H9 (cell line): ENCODE data around the gene ORAI1. TPM values are rescaled to one million over a fixed set of nuclear protein-coding genes. Genes with fewer than 3 reads are reported as not detected.

Source experiments
- DNase-seq: peaks from one replicate; pipeline ENCODE4 v3.0.0-alpha.2; 2017
- H2AFZ ChIP-seq: one replicate; pipeline ENCODE4 v1.6.1; 2013; ENCODE audit warnings: mild to moderate bottlenecking, low read length, control low read depth, moderate library complexity
- H2AK5ac ChIP-seq: 2 replicates; pipeline ENCODE4 v1.6.1; 2013; ENCODE audit warnings: low read length, control low read depth, mixed read lengths; ENCODE audit not compliant: insufficient read length
- H2BK120ac ChIP-seq: one replicate; pipeline ENCODE4 v1.6.1; 2013; ENCODE audit warnings: low read depth, mild to moderate bottlenecking, low read length, control low read depth, inconsistent platforms; ENCODE audit not compliant: poor library complexity, severe bottlenecking
- H2BK12ac ChIP-seq: 2 replicates; pipeline ENCODE4 v1.6.1; 2013; ENCODE audit warnings: low read length, control low read depth, mixed read lengths, low read depth; ENCODE audit not compliant: insufficient read length
- H2BK15ac ChIP-seq: 2 replicates; pipeline ENCODE4 v1.6.1; 2013; ENCODE audit warnings: low read depth, low read length, control low read depth
- H2BK20ac ChIP-seq: one replicate; pipeline ENCODE4 v1.6.1; 2013; ENCODE audit warnings: low read depth, mild to moderate bottlenecking, low read length, control low read depth, inconsistent platforms; ENCODE audit not compliant: poor library complexity, severe bottlenecking
- H2BK5ac ChIP-seq: 2 replicates; pipeline ENCODE4 v1.6.1; 2013; ENCODE audit warnings: low read length, control low read depth, mixed read lengths; ENCODE audit not compliant: insufficient read length
- H3K14ac ChIP-seq: 2 replicates; pipeline ENCODE4 v1.6.1; 2013; ENCODE audit warnings: low read length, control low read depth; ENCODE audit not compliant: insufficient read depth
- H3K18ac ChIP-seq: 2 replicates; pipeline ENCODE4 v1.6.1; 2013; ENCODE audit warnings: low read depth, mild to moderate bottlenecking, mixed read lengths, low read length, control low read depth; ENCODE audit not compliant: insufficient read length
- H3K23ac ChIP-seq: 2 replicates; pipeline ENCODE4 v1.6.1; 2013; ENCODE audit warnings: low read length, control low read depth, mixed read lengths, low read depth; ENCODE audit not compliant: insufficient read length
- H3K23me2 ChIP-seq: 2 replicates; pipeline ENCODE4 v1.6.1; 2013; ENCODE audit warnings: low read depth, mild to moderate bottlenecking, mixed read lengths, low read length, control low read depth; ENCODE audit not compliant: insufficient read length, poor library complexity, severe bottlenecking
- H3K27ac ChIP-seq: 2 replicates; pipeline ENCODE4 v1.5.1; 2013; ENCODE audit warnings: low read length, control low read depth, mixed read lengths, low read depth; ENCODE audit not compliant: insufficient read length
- H3K27me3 ChIP-seq: 2 replicates; pipeline ENCODE4 v1.6.1; 2013; ENCODE audit warnings: low read length, control low read depth, inconsistent platforms; ENCODE audit not compliant: insufficient read depth
- H3K4ac ChIP-seq: 2 replicates; pipeline ENCODE4 v1.6.1; 2013; ENCODE audit warnings: low read depth, mild to moderate bottlenecking, control low read depth, inconsistent platforms, low read length, moderate library complexity
- H3K4me1 ChIP-seq: 2 replicates; pipeline ENCODE4 v1.6.1; 2013; ENCODE audit warnings: low read length, control low read depth, inconsistent platforms; ENCODE audit not compliant: insufficient read depth
- H3K4me2 ChIP-seq: 2 replicates; pipeline ENCODE4 v1.6.1; 2013; ENCODE audit warnings: low read length, control low read depth, mixed read lengths; ENCODE audit not compliant: insufficient read length, insufficient read depth
- H3K56ac ChIP-seq: 2 replicates; pipeline ENCODE4 v1.6.1; 2013; ENCODE audit warnings: low read depth, mild to moderate bottlenecking, mixed read lengths, low read length, control low read depth; ENCODE audit not compliant: insufficient read length
- H3K79me1 ChIP-seq: 2 replicates; pipeline ENCODE4 v1.6.1; 2013; ENCODE audit warnings: low read depth, mild to moderate bottlenecking, moderate library complexity, low read length, control low read depth, inconsistent platforms; ENCODE audit not compliant: insufficient read depth, poor library complexity, severe bottlenecking
- H3K79me2 ChIP-seq: 2 replicates; pipeline ENCODE4 v1.6.1; 2013; ENCODE audit warnings: low read length, control low read depth, inconsistent platforms; ENCODE audit not compliant: insufficient read depth
- H3K9ac ChIP-seq: 2 replicates; pipeline ENCODE4 v1.6.1; 2013; ENCODE audit warnings: low read length, control low read depth, mixed read lengths; ENCODE audit not compliant: insufficient read length; ENCODE audit errors: extremely low read depth
- H3K9me3 ChIP-seq: one replicate; pipeline ENCODE4 v1.6.1; 2013; ENCODE audit warnings: low read depth, low read length, inconsistent platforms; ENCODE audit not compliant: control insufficient read depth
- H3T11ph ChIP-seq: one replicate; pipeline ENCODE4 v1.6.1; 2013; ENCODE audit warnings: mild to moderate bottlenecking, low read length, control low read depth, inconsistent platforms
- H4K20me1 ChIP-seq: one replicate; pipeline ENCODE4 v1.6.1; 2013; ENCODE audit not compliant: control insufficient read depth, insufficient read length, insufficient read depth
- H4K5ac ChIP-seq: 2 replicates; pipeline ENCODE4 v1.6.1; 2013; ENCODE audit warnings: low read depth, mild to moderate bottlenecking, mixed read lengths, low read length, control low read depth; ENCODE audit not compliant: insufficient read length
- H4K8ac ChIP-seq: replicated peaks from 2 replicates; pipeline ENCODE4 v1.6.1; 2013; ENCODE audit warnings: low read length, control low read depth, mixed read lengths, low read depth; ENCODE audit not compliant: insufficient read length
- H4K91ac ChIP-seq: 2 replicates; pipeline ENCODE4 v1.6.1; 2013; ENCODE audit warnings: low read depth, mild to moderate bottlenecking, moderate library complexity, mixed read lengths, low read length, control low read depth; ENCODE audit not compliant: insufficient read length
- H3K27ac Mint-ChIP-seq, 3 experiments: 2 replicates in 2 of 3; 3 replicates in 1 of 3; pipeline ENCODE4 v1.8.0; 2020 to 2021; ENCODE audit warnings: mixed read lengths in 3 of 3, mild to moderate bottlenecking in 1 of 3, moderate library complexity in 1 of 3
- H3K27me3 Mint-ChIP-seq: 2 replicates; pipeline ENCODE4 v1.8.0; 2021; ENCODE audit warnings: low read depth, mild to moderate bottlenecking, moderate library complexity, mixed read lengths
- H3K36me3 Mint-ChIP-seq, 3 experiments: 2 replicates in 2 of 3; 3 replicates in 1 of 3; pipeline ENCODE4 v1.8.0; 2020 to 2021; ENCODE audit warnings: low read depth in 3 of 3, mixed read lengths in 3 of 3; ENCODE audit not compliant: insufficient read depth in 1 of 3
- H3K4me1 Mint-ChIP-seq, 2 experiments: 2 replicates each; pipeline ENCODE4 v1.8.0; 2020; ENCODE audit warnings: mixed read lengths in 2 of 2
- H3K4me3 Mint-ChIP-seq, 2 experiments: 2 replicates in 1 of 2; 3 replicates in 1 of 2; pipeline ENCODE4 v1.8.0; 2020 to 2021; ENCODE audit warnings: mild to moderate bottlenecking in 2 of 2, mixed read lengths in 2 of 2, moderate library complexity in 1 of 2
- H3K9me3 Mint-ChIP-seq, 2 experiments: 2 replicates in 1 of 2; 3 replicates in 1 of 2; pipeline ENCODE4 v1.8.0; 2020; ENCODE audit warnings: mild to moderate bottlenecking in 2 of 2, mixed read lengths in 2 of 2, moderate library complexity in 1 of 2
- WGBS: extraction: QIAGEN DNeasy Blood & Tissue Kit; methylation state at CpG from one replicate; pipeline ENCODE4 v1.1.7; 2013; ENCODE audit warnings: missing lambda C conversion rate, low lambda C conversion rate, mixed read lengths; ENCODE audit not compliant: insufficient read length; ENCODE audit errors: extremely low coverage; 5-methylcytosine and 5-hydroxymethylcytosine counted together
- total RNA-seq: library from RNA; stranded (reverse); gene quantifications from 2 replicates; pipeline ENCODE4 v1.2.1, GENCODE V29; 2021
- TF ChIP-seq, protein P1 (sequence below): fragments of 200-600 bp; sonication (generic); conservative IDR thresholded peaks from 3 replicates; pipeline ENCODE4 v1.8.0; 2021; ENCODE audit warnings: antibody characterized with exemption, mild to moderate bottlenecking

The ORAI1 gene
- total RNA-seq, 1 experiment from 2014 or later = 24.7 TPM

DNA sequence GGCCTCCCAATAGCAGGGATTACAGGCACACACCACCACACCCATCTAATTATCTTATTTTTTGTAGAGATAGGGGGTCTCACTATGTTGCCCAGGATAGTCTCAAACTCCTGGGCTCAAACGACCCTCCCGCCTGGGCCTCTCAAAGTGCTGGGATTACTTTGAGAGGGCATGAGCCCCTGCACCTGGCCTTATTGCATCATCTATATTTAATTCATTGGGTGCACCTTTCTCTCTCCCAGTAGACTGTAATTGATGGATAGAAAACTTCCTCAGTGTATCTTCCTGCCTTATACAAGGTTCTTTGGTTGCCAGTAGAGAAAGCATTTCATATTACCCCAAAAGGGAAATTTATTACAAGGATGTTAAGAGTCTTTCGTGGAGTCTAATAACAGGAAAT lies 52.0 kb downstream of the ORAI1 start:
- Histone ChIP-seq H2BK5ac (no peak overlapping the region), H3K27ac (no peak overlapping the region), H2BK120ac (no peak overlapping the region), H3K14ac (no peak overlapping the region), H2BK12ac (no peak overlapping the region), H3K79me1 (no peaks in the 10 kb centered on the region), H3K23me2 (no peaks in the 10 kb centered on the region), H4K5ac (no peak overlapping the region), H3K23ac (no peak overlapping the region), H3K9me3 (no peaks in the 10 kb centered on the region), H3K79me2 (no peaks in the 10 kb centered on the region), H2AFZ (no peak overlapping the region), H3K56ac (no peak overlapping the region), H3K4ac (no peak overlapping the region), H4K20me1 (no peaks in the 10 kb centered on the region), H3K18ac (no peak overlapping the region), H4K91ac (no peak overlapping the region), H3K27me3 (no peaks in the 10 kb centered on the region), H3K4me1 (no peaks in the 10 kb centered on the region), H2BK15ac (no peak overlapping the region), H3K9ac (no peak overlapping the region), H3T11ph (no peak overlapping the region), H2AK5ac (no peak overlapping the region), H4K8ac (no peak overlapping the region), H2BK20ac (no peak overlapping the region), H3K4me2 (no peak overlapping the region)
- TF ChIP-seq, protein P1, sequence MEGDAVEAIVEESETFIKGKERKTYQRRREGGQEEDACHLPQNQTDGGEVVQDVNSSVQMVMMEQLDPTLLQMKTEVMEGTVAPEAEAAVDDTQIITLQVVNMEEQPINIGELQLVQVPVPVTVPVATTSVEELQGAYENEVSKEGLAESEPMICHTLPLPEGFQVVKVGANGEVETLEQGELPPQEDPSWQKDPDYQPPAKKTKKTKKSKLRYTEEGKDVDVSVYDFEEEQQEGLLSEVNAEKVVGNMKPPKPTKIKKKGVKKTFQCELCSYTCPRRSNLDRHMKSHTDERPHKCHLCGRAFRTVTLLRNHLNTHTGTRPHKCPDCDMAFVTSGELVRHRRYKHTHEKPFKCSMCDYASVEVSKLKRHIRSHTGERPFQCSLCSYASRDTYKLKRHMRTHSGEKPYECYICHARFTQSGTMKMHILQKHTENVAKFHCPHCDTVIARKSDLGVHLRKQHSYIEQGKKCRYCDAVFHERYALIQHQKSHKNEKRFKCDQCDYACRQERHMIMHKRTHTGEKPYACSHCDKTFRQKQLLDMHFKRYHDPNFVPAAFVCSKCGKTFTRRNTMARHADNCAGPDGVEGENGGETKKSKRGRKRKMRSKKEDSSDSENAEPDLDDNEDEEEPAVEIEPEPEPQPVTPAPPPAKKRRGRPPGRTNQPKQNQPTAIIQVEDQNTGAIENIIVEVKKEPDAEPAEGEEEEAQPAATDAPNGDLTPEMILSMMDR = no peak
- Mint-ChIP-seq H3K9me3 (no peaks in the 10 kb centered on the region; a peak in 1 of 5 replicates), H3K27me3 (no peaks in the 10 kb centered on the region), H3K4me3 (no peak overlapping the region), H3K4me1 (peaks cover 14 to 26% of the 10 kb centered on the region in 2 experiments), H3K27ac (peak overlapping the region in 2 of 3 experiments; percentile 44 to 76; a peak in 4 of 7 replicates), H3K36me3 (no peaks in the 10 kb centered on the region)
- no CpG with 5 or more reads among the region's 3 CpGs for WGBS
- no peak for DNase-seq
